Activated naive CD4-positive, alpha-beta T cell treated with anti-CD3 and anti-CD28 coated beads for 36 hours (primary cell): ENCODE data around the gene POMT1. TPM values are rescaled to one million over a fixed set of nuclear protein-coding genes. Genes with fewer than 3 reads are reported as not detected.
"Not testable (repeated sequence)": the region's sequence is repeated elsewhere in the genome, so short reads cannot be mapped to it uniquely, and the experiment has no call there.

Experiments used
- CTCF ChIA-PET: fragments of 350-600 bp; sonication (Branson Sonifier 250); formaldehyde crosslinking; loops from one replicate; lab custom pipeline; 2021; ENCODE audit warnings: antibody characterized with exemption; lab: Charles Lee
- DNase-seq: peaks from one replicate; pipeline ENCODE4 v3.0.0-alpha.2; 2020
- H3K27ac Mint-ChIP-seq: one replicate; pipeline ENCODE4 v1.8.0; 2021; ENCODE audit warnings: mild to moderate bottlenecking, mixed read lengths
- H3K27me3 Mint-ChIP-seq: one replicate; pipeline ENCODE4 v1.8.0; 2021; ENCODE audit warnings: low read depth, mixed read lengths
- H3K36me3 Mint-ChIP-seq: one replicate; pipeline ENCODE4 v1.8.0; 2021; ENCODE audit warnings: low read depth, mixed read lengths
- H3K4me1 Mint-ChIP-seq: one replicate; pipeline ENCODE4 v1.8.0; 2021; ENCODE audit warnings: low read depth, mixed read lengths
- H3K4me3 Mint-ChIP-seq: one replicate; pipeline ENCODE4 v1.8.0; 2021; ENCODE audit warnings: mild to moderate bottlenecking, moderate library complexity, mixed read lengths
- H3K9me3 Mint-ChIP-seq: one replicate; pipeline ENCODE4 v1.8.0; 2021; ENCODE audit warnings: mixed read lengths
- intact Hi-C: fragments of 100-400 bp; cut with micrococcal nuclease; formaldehyde crosslinking; loops from one replicate; pipeline ENCODE4 v1.15.1; 2023
- total RNA-seq, 2 experiments: library from RNA; stranded (reverse); gene quantifications; one replicate each; pipeline ENCODE4 v1.2.3, GENCODE V29; 2021

Gene POMT1, protein sequence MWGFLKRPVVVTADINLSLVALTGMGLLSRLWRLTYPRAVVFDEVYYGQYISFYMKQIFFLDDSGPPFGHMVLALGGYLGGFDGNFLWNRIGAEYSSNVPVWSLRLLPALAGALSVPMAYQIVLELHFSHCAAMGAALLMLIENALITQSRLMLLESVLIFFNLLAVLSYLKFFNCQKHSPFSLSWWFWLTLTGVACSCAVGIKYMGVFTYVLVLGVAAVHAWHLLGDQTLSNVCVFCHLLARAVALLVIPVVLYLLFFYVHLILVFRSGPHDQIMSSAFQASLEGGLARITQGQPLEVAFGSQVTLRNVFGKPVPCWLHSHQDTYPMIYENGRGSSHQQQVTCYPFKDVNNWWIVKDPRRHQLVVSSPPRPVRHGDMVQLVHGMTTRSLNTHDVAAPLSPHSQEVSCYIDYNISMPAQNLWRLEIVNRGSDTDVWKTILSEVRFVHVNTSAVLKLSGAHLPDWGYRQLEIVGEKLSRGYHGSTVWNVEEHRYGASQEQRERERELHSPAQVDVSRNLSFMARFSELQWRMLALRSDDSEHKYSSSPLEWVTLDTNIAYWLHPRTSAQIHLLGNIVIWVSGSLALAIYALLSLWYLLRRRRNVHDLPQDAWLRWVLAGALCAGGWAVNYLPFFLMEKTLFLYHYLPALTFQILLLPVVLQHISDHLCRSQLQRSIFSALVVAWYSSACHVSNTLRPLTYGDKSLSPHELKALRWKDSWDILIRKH
- total RNA-seq = 10 to 100 TPM; 28.7 to 33.8 TPM

DNA sequence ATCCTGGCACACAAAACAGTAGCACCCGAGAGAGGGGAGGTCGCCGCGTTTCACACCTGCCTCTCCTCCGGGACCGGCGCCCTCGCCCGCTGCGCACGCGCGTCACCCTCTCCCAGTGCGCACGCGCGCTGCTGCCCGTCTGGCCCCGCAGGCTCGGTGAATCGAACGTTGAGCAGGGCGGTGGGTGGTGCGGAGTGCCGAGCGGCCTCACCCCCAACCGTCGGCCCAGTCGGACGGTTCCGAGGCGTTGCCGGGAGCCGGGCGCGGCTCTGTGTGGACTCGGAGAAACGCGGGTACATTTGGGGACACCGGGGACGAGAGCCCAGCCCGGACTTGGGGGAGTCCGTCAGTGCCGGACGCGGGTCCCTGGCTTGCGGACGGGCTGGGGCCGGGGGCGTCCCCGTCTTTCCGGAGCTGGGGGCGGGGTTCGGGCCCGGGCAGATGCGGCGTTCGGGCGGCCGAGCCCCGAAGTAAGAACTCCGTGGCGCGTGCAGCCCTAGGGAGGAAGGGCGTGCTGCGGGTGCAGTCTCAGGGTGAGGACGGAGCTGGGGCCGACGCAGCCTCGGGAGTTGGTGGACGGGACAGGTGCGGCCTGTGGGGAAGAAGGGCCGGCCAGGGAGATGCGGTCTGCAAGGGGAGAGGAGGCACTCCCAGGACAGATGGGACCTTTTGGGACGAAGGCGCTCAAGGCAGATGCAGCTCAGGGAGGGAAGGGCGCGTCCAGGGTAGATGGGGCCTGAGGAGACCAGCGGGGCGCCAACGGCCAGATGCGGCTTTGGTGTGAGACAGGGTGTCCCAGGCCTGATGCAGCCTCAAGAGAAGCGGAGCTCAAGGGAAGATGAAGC, at the start of gene POMT1:
POMT1 (plus strand) TSS at position 138 of the 845 bp plus-strand sequence. CDS start 1,301 bp downstream, outside the sequence.
- peaks cover 50% of the 10 kb centered on the region for H3K4me1 Mint-ChIP-seq
- no peaks in the 10 kb centered on the region for H3K9me3 Mint-ChIP-seq
- peak; percentile 89 for DNase-seq
- CTCF ChIA-PET = interaction anchor here (1.1 to 1.9 kb wide), 2 partner anchors 153 to 229 kb away, joined by 3 to 12 read pairs; no protein-coding TSS in a partner anchor
- intact Hi-C loops = loop anchor here (2.0 to 5.0 kb wide), 7 partner anchors 74 to 378 kb away; partner anchors contain the start of genes FAM78A and NUP214
- H3K36me3 Mint-ChIP-seq = peaks cover 8% of the 10 kb centered on the region
- peak within 1 kb of the TSS; percentile 98 for H3K4me3 Mint-ChIP-seq
- H3K27ac Mint-ChIP-seq = peak within 1 kb of the TSS; percentile 77
- H3K27me3 Mint-ChIP-seq = no peaks in the 10 kb centered on the region

DNA sequence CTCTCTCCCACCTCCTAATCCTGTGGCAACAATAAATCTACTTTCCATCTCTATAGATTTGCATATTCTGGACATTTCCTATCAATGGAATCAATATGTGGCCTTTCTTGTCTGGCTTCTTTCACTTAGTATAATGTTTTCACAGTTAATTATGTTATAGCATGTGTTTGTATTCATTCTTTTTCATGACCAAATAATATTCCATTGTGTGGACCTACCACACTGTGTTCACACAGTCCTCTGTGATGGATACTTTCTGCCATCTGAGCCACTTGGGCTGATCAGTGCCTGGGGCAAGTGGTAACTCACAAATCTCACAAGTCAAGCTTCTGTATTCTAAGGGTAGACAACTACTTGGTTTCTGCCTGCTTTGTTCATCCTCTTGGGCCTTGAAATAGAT, 48.7 kb upstream of the POMT1 start:
- CTCF ChIA-PET = no interaction called here
- DNase-seq = no peak
- Mint-ChIP-seq H3K27ac (no peak overlapping the region), H3K9me3 (no peaks in the 10 kb centered on the region), H3K27me3 (no peaks in the 10 kb centered on the region), H3K4me1 (peaks cover 15% of the 10 kb centered on the region), H3K36me3 (peaks cover 42% of the 10 kb centered on the region), H3K4me3 (no peak overlapping the region)
- intact Hi-C loops = no loop called here

DNA sequence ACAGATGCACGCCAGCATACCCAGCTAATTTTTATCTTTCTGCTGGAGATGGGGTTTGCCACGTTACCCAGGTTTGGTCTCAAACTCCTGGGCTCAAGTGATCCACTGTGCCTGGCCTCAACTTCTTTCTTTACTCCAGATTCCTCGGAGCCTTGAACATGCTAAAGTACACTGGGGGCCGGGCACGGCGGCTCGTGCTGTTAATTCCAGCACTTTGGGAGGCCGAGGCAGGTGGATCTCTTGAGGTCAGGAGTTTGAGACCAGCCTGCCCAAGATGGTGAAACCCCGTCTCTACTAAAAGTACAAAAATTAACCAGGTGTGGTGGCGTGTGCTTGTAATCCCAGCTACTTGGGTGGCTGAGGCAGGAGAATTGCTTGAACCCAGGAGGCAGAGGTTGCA, 47.1 kb upstream of the POMT1 start:
- H3K4me3 Mint-ChIP-seq, H3K9me3 Mint-ChIP-seq, DNase-seq, intact Hi-C loops, H3K27ac Mint-ChIP-seq, H3K27me3 Mint-ChIP-seq: not testable (repeated sequence)
- Mint-ChIP-seq H3K4me1 (peaks cover 12% of the 10 kb centered on the region), H3K36me3 (peaks cover 43% of the 10 kb centered on the region)
- CTCF ChIA-PET = interaction anchor here (0.7 kb wide), 1 partner anchor 276 kb away, joined by 4 read pairs; no protein-coding TSS in a partner anchor

DNA sequence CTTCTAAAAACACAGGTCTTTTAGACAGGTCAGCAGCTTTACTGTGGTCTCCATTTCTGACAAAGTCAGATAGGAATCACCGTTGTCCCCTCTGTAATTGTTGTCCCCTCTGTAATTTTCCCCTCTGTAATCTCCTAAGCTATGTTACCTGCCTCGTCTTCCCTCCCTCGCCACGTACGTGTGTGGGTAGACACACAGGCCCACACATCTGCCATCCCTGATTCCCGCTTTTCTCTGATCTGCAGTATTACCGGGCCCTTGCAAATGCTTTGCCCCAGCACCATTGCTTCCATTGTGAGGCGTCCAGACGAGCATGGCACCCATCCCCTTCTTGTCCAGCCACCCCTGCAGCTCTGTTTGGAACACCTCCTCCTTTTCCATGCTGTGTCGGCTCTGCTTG, 45.0 kb upstream of the POMT1 start:
- intact Hi-C loops = no loop called here
- DNase-seq = no peak
- no peaks in the 10 kb centered on the region for H3K9me3 Mint-ChIP-seq
- peaks cover 43% of the 10 kb centered on the region for H3K36me3 Mint-ChIP-seq
- CTCF ChIA-PET = no interaction called here
- no peak overlapping the region for H3K4me3 Mint-ChIP-seq
- peaks cover 4% of the 10 kb centered on the region for H3K4me1 Mint-ChIP-seq
- H3K27me3 Mint-ChIP-seq = no peaks in the 10 kb centered on the region
- H3K27ac Mint-ChIP-seq = no peak overlapping the region

DNA sequence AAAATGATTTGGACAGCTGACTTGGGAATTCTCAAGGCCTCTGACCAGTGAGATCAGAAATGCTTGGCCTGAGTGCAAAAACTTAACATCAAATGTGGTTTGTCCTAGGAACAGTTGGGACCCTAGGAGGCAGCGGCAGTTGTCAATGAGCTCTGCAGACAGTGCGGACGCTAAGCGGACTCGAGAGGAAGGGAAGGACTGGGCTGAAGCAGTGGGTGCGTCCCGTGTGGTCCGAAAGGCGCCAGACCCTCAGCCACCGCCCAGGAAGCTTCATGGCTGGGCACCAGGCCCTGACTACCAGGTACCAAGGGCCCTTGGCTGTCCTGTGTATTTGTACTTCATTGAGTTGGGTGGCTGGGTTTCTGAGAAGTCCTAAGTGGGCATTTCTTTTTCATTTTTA, 43.7 kb upstream of the POMT1 start:
- no peaks in the 10 kb centered on the region for H3K27me3 Mint-ChIP-seq
- no peaks in the 10 kb centered on the region for H3K4me1 Mint-ChIP-seq
- H3K4me3 Mint-ChIP-seq = no peak overlapping the region
- H3K27ac Mint-ChIP-seq = peak overlapping the region; percentile 19
- intact Hi-C loops = no loop called here
- DNase-seq = no peak
- no peaks in the 10 kb centered on the region for H3K9me3 Mint-ChIP-seq
- CTCF ChIA-PET = interaction anchor here (1.3 kb wide), 1 partner anchor 19 kb away, joined by 4 read pairs; no protein-coding TSS in a partner anchor
- peaks cover 40% of the 10 kb centered on the region for H3K36me3 Mint-ChIP-seq

DNA sequence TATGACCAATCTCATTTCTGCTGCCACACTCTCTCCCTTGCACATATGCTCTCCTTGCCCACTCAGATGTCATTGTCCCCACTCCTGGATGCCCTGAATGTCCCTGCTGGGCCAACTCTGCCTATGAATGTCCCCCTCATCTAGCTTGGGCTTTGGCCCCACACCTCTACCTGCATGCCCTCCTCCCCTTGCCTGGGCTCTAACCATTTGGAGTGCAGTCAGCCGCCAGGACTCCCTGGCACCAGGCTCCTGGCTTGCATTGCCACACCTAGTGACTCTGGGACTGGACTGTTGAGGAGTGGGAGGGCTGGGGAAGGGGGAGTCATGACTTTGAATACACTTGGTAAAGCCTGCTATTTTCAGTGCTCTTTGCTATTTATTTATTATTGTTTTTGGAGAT, 41.6 kb upstream of the POMT1 start:
- CTCF ChIA-PET = no interaction called here
- H3K9me3 Mint-ChIP-seq = no peaks in the 10 kb centered on the region
- no peak for DNase-seq
- H3K36me3 Mint-ChIP-seq = peaks cover 44% of the 10 kb centered on the region
- no peaks in the 10 kb centered on the region for H3K27me3 Mint-ChIP-seq
- intact Hi-C loops = no loop called here
- H3K4me1 Mint-ChIP-seq = no peaks in the 10 kb centered on the region
- H3K4me3 Mint-ChIP-seq = no peak overlapping the region
- no peak overlapping the region for H3K27ac Mint-ChIP-seq

DNA sequence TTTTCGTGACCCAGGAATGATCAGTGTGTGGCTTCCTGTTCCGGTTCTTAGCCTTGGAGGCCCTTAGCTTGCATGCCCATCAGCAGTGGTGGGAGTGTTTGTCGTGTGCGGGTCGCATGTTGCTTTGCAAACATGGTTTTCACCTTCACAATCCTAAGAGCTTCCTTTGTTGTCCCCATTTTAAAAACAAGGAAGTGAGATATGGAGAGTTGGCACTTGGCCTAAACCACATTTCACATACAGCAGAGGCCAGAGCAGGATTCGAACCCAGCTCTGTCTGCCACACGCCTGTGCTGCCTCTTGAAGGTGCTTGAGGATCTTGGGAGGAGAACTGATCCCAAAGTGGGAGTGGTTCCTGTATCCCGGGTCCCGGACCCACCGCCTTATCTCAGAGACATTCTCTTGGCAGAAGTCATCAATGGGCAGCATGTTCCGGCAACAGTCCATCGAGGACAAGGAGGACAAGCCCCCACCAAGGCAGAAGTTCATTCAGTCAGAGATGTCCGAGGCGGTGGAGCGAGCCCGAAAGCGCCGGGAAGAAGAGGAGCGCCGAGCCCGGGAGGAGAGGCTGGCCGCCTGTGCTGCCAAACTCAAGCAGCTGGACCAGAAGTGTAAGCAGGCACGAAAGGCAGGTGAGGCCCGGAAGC, 38.2 kb upstream of the POMT1 start:
- no peaks in the 10 kb centered on the region for H3K4me1 Mint-ChIP-seq
- H3K9me3 Mint-ChIP-seq = no peaks in the 10 kb centered on the region
- no peaks in the 10 kb centered on the region for H3K27me3 Mint-ChIP-seq
- no peak for DNase-seq
- CTCF ChIA-PET = no interaction called here
- no peak overlapping the region for H3K4me3 Mint-ChIP-seq
- no peak overlapping the region for H3K27ac Mint-ChIP-seq
- intact Hi-C loops = no loop called here
- H3K36me3 Mint-ChIP-seq = peaks cover 44% of the 10 kb centered on the region

DNA sequence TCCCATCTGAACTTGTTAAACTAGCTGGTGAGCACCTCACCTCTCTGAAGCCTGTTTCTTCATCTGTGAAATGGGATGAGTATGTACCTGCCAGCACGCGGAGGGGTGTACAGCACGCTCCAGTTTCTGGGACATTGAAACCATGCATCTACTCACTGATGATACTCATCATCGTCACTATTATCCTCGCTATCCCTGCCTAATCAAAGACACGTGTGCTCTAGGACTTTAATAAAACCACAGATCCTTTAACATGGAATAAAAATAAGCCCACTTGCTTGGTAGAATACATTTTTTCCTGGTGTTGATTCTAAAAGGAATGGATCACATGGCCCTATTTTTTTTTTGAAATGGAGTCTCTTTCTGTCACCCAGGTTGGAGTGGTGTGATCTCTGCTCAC, 37.3 kb upstream of the POMT1 start:
- no peak for DNase-seq
- no peak overlapping the region for H3K27ac Mint-ChIP-seq
- CTCF ChIA-PET = interaction anchor here (1.0 kb wide), 1 partner anchor 129 kb away, joined by 3 read pairs; no protein-coding TSS in a partner anchor
- peaks cover 46% of the 10 kb centered on the region for H3K36me3 Mint-ChIP-seq
- no peaks in the 10 kb centered on the region for H3K9me3 Mint-ChIP-seq
- H3K4me1 Mint-ChIP-seq = no peaks in the 10 kb centered on the region
- intact Hi-C loops = no loop called here
- H3K4me3 Mint-ChIP-seq = no peak overlapping the region
- no peaks in the 10 kb centered on the region for H3K27me3 Mint-ChIP-seq

DNA sequence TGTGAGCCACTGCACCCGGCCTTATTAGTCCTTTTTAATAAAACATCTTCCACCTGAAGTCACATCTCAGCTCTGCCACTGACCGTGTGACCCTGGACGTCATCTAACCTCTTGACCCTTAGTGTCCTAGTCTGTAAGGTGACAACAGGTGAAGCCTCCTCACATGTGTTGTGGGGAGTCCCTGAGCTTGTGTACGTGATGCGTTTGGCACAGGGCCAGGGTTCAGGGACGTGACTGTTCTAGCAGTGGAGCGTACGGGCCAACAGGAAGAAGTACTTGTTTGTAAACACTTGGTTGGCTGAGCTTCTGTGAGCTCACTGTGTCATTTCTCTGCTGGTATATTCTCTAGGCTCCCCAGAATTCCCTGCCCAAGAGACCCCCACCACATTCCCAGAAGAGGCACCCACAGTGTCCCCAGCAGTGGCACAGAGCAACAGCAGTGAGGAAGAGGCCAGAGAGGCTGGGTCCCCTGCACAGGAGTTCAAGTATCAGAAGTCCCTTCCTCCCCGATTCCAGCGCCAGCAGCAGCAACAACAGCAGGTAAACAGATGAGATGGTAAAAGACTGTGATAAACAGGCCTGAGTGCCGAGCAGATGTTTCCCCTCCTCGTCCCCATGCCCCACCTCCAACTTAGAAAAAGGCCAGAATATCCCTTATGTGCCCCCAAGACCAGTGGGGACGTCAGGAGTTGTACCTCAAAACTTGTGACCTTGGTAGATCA, 35.3 kb upstream of the POMT1 start:
- no peaks in the 10 kb centered on the region for H3K4me1 Mint-ChIP-seq
- no peak overlapping the region for H3K27ac Mint-ChIP-seq
- DNase-seq = no peak
- no peak overlapping the region for H3K4me3 Mint-ChIP-seq
- no peaks in the 10 kb centered on the region for H3K9me3 Mint-ChIP-seq
- intact Hi-C loops = no loop called here
- CTCF ChIA-PET = interaction anchor here (0.7 to 1.3 kb wide), 4 partner anchors 11 to 130 kb away, joined by 3 to 5 read pairs (median 3); no protein-coding TSS in a partner anchor
- peaks cover 50% of the 10 kb centered on the region for H3K36me3 Mint-ChIP-seq
- no peaks in the 10 kb centered on the region for H3K27me3 Mint-ChIP-seq

DNA sequence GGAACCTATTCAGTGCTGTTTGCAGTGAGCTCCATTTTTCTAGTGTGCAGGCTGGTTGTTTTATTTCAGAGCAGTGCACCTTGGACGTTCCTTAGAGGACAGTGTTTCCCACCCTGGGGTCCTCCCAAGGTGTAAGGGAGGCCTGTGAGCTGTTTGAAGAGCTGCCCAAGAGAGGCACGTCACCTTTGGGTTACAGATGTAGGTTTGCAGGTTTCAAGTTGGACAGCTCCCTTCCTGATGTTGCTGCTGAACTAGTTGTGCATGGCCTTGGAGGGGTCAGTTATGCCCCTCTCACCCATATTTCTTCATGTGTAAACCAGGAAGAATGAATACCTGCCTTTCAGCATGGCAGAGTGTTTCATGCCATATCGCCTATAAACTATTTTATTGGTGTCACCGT, 34.7 kb upstream of the POMT1 start:
- no peaks in the 10 kb centered on the region for H3K9me3 Mint-ChIP-seq
- H3K4me3 Mint-ChIP-seq = no peak overlapping the region
- intact Hi-C loops = no loop called here
- CTCF ChIA-PET = interaction anchor here (0.9 to 1.3 kb wide), 3 partner anchors 10 to 131 kb away, joined by 3 to 5 read pairs (median 3); no protein-coding TSS in a partner anchor
- H3K36me3 Mint-ChIP-seq = peaks cover 50% of the 10 kb centered on the region
- no peak for DNase-seq
- H3K27me3 Mint-ChIP-seq = no peaks in the 10 kb centered on the region
- no peak overlapping the region for H3K27ac Mint-ChIP-seq
- H3K4me1 Mint-ChIP-seq = no peaks in the 10 kb centered on the region

DNA sequence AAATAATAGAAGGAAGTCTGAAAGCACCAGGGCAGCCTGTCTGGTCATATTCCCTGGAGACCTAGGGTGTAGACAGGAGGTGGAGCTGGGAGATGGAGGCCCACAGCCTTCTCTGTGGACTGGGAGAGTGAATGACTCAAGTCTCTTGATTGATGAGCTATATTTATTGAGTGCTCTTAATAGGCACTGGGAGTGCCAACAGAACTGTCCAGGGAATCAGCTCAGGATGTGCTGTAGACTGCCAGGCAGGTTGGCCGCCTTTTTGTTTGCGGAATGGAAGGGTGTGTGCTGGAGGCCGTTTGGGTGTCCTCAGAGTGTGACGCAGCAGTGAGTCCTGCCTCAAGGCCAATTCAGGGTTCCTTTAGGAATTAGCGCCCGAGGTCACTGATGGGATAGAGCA, 33.4 kb upstream of the POMT1 start:
- no peak overlapping the region for H3K4me3 Mint-ChIP-seq
- no peaks in the 10 kb centered on the region for H3K27me3 Mint-ChIP-seq
- peaks cover 53% of the 10 kb centered on the region for H3K36me3 Mint-ChIP-seq
- CTCF ChIA-PET = no interaction called here
- no peak for DNase-seq
- no peaks in the 10 kb centered on the region for H3K4me1 Mint-ChIP-seq
- intact Hi-C loops = no loop called here
- no peak overlapping the region for H3K27ac Mint-ChIP-seq
- H3K9me3 Mint-ChIP-seq = no peaks in the 10 kb centered on the region
